ENCODE results near the gene UGT1A9.

GRCh38 chr2:233773854-233774253, 102.2 kb downstream of the UGT1A9 start:
- TF ChIP-seq POLR2AphosphoS5 (IDR thresholded peaks at IDR 0.05; ENCODE audit: low read depth, low read length) (no peak), TAF1 (IDR thresholded peaks at IDR 0.05; ENCODE audit: borderline replicate concordance, low read depth, low read length) (no peak)
